GM10248 (cell line): ENCODE measurements around the gene CA6.
A peak's percentile ranks its signal among the peaks of the same experiment; 100 is the strongest.

ENCODE experiments used
- CTCF ChIA-PET: fragments of 300-600 bp; sonication (Branson Sonifier 250); formaldehyde crosslinking; extraction: SDS; loops from one replicate; lab custom pipeline; 2021; ENCODE audit warnings: antibody characterized with exemption; lab: Yijun Ruan, JAX
- POLR2A ChIA-PET: fragments of 350-650 bp; sonication (Branson Sonifier 250); formaldehyde crosslinking; extraction: SDS; loops from one replicate; lab custom pipeline; 2020; ENCODE audit warnings: antibody characterized with exemption; lab: Yijun Ruan, JAX
- DNase-seq: peaks from one replicate; pipeline ENCODE4 v3.0.0; 2012; ENCODE audit errors: extremely low spot score
- CTCF ChIP-seq: IDR thresholded peaks from 2 replicates; pipeline ENCODE4 v1.5.1; 2012; ENCODE audit warnings: mild to moderate bottlenecking, low read depth; ENCODE audit errors: extremely low read depth, missing control alignments, control extremely low read depth

Gene CA6

GRCh38 chr1:8986814-8987190 is 41.1 kb downstream of the CA6 start:
- no peak for TF ChIP-seq CTCF
- CTCF ChIA-PET: interaction anchor here (0.7 to 7.1 kb wide), 11 partner anchors 10 to 79 kb away, joined by 3 to 69 read pairs (median 8); no protein-coding TSS in a partner anchor
- POLR2A ChIA-PET: interaction anchor here (0.8 kb wide), 1 partner anchor 148 kb away, joined by 3 read pairs; no protein-coding TSS in a partner anchor
- no peak for DNase-seq

GRCh38 chr1:8987881-8988617 is 42.4 kb downstream of the CA6 start:
- ChIA-PET POLR2A (no interaction called here), CTCF (interaction anchor here (0.8 to 7.1 kb wide), 15 partner anchors 12 to 139 kb away, joined by 3 to 69 read pairs (median 8); no protein-coding TSS in a partner anchor)
- DNase-seq: peak; percentile 82
- TF ChIP-seq CTCF: peak; percentile 96

- no peak for TF ChIP-seq CTCF
- no peak for DNase-seq
- POLR2A ChIA-PET: no interaction called here
- CTCF ChIA-PET: interaction anchor here (1.1 to 7.1 kb wide), 15 partner anchors 17 to 140 kb away, joined by 3 to 69 read pairs (median 7); partner anchors contain the start of gene CA6
Measured at GRCh38 chr1:8988618-8988967, 42.9 kb downstream of the CA6 start.

- POLR2A ChIA-PET: no interaction called here
- CTCF ChIA-PET: interaction anchor here (0.6 to 7.1 kb wide), 20 partner anchors 10 to 140 kb away, joined by 3 to 69 read pairs (median 4); partner anchors contain the start of gene CA6
Measured at GRCh38 chr1:8989061-8989460, 43.4 kb downstream of the CA6 start.

GRCh38 chr1:8989821-8990220 is 44.2 kb downstream of the CA6 start:
- POLR2A ChIA-PET: no interaction called here

More at GRCh38 chr1:8989061-8989460, 43.4 kb downstream of the CA6 start:
- TF ChIP-seq CTCF: no peak
- DNase-seq: no peak

More at GRCh38 chr1:8989821-8990220, 44.2 kb downstream of the CA6 start:
- TF ChIP-seq CTCF: no peak
- CTCF ChIA-PET: interaction anchor here (0.6 to 7.1 kb wide), 18 partner anchors 11 to 141 kb away, joined by 3 to 69 read pairs (median 4); no protein-coding TSS in a partner anchor
- no peak for DNase-seq
